Effector CD8-positive, alpha-beta T cell (primary cell): ENCODE measurements around the gene MTCL1.

Source experiments
- DNase-seq: peaks from one replicate; lab custom pipeline; 2025; lab: John Stamatoyannopoulos, UW

The MTCL1 gene

DNA sequence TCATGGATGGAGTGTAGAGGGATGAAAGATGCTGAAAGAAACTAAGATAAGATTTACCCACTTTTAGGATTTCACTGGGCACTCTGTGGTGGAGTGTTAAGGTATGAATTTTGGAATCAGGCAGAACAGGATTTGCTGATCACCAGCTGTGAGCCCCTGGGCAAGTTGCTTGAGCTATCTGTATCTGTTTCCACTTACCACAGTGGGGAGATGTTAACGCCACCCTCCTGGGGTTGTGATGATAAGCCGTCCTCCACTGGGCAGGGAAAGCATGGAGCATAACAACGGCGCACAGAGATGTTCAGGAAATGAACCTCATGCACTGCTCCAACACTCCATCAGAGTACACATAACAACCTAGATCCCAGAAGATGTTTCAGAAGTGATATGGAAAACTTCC is 160.6 kb downstream of the MTCL1 start:
- DNase-seq: no peak

DNA sequence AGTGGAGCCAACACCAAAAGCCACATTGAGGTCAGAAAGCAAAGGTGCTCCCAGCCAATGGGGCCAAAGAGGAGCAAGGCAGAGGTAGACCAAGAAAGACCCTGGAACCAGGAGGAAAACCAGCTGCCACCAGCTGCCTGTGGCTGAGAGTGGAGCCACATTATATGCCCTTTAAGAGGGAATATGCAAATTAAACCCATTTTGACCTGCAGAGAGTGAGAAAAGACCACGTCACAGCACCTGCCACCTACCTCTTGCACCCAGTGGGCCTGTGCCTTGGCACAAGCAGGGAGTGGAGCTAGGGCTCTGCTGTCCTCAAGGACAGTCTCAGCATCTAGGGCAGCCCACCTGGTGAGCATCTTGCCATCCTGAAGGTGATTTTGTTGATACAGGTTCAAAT is 161.3 kb downstream of the MTCL1 start:
- no peak for DNase-seq

GRCh38 chr18:8868276-8868675 is 162.9 kb downstream of the MTCL1 start:
- no peak for DNase-seq

- DNase-seq: no peak
These were observed 163.5 kb downstream of the MTCL1 start for GRCh38 chr18:8868779-8869415.

- DNase-seq: no peak
These were observed 164.3 kb downstream of the MTCL1 start for GRCh38 chr18:8869696-8870095.

GRCh38 chr18:8870528-8870927 is 165.2 kb downstream of the MTCL1 start:
- no peak for DNase-seq

GRCh38 chr18:8871489-8871888 is 166.1 kb downstream of the MTCL1 start:
- no peak for DNase-seq

GRCh38 chr18:8874872-8875271 is 169.5 kb downstream of the MTCL1 start:
- no peak for DNase-seq

GRCh38 chr18:8876887-8877286 is 171.5 kb downstream of the MTCL1 start:
- no peak for DNase-seq

DNA sequence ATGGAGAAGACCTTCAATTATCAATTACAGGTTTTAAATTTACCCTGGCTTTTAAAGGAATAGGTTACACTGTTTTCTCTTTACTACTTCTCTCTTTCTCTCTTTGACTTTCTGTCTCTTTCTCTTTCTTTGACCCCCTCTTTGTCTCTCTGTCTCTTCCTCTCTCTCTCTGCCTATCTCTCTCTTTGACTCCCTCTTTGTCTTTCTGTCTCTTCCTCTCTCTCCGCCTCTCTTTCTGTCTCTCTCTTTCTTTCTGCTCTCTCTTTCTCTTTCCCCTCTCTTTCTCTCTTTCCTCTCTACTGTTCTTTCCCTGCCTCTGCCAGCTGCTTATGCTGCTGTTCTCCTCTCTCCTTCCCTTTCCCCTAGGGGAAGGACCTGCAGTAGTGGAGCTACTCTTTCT is 175.7 kb downstream of the MTCL1 start:
- DNase-seq: no peak
